Neural cell (in vitro differentiated cells): ENCODE results near the gene SCLY. TPM values are rescaled to one million over a fixed set of nuclear protein-coding genes. Genes with fewer than 3 reads are reported as not detected.
"Not testable (repeated sequence)": the region's sequence is repeated elsewhere in the genome, so short reads cannot be mapped to it uniquely, and the experiment has no call there.

Source experiments
- H2AFZ ChIP-seq: fragments of 200-600, 300-800 bp; sonication (generic), shearing (Covaris generic); 2 replicates; pipeline ENCODE4 v1.6.0; 2014; ENCODE audit warnings: low read depth, mild to moderate bottlenecking, antibody characterized with exemption, low read length, moderate library complexity
- H3F3A ChIP-seq: fragments of 200-600 bp; shearing (Covaris generic); 2 replicates; pipeline ENCODE4 v1.6.1; 2016; ENCODE audit warnings: mild to moderate bottlenecking, moderate library complexity, mixed read lengths, antibody characterized with exemption, low read length; ENCODE audit not compliant: insufficient read depth, poor library complexity, severe bottlenecking
- H3K27ac ChIP-seq: fragments of 200-600, 300-800 bp; sonication (generic), shearing (Covaris generic); 2 replicates; pipeline ENCODE4 v1.5.1; 2014; ENCODE audit warnings: mild to moderate bottlenecking, low read length, moderate library complexity
- H3K27me3 ChIP-seq: fragments of 300-800, 200-600 bp; sonication (generic), shearing (Covaris generic); 2 replicates; pipeline ENCODE4 v1.6.0; 2014; ENCODE audit warnings: mild to moderate bottlenecking, low read depth, low read length, moderate library complexity; ENCODE audit not compliant: insufficient read depth
- H3K36me3 ChIP-seq: fragments of 300-800, 200-600 bp; sonication (generic), shearing (Covaris generic); 2 replicates; pipeline ENCODE4 v1.5.1; 2014; ENCODE audit warnings: mild to moderate bottlenecking, antibody characterized with exemption, low read length, moderate library complexity; ENCODE audit not compliant: insufficient read depth
- H3K4me2 ChIP-seq: fragments of 300-800, 200-600 bp; sonication (generic), shearing (Covaris generic); 2 replicates; pipeline ENCODE4 v1.6.0; 2014; ENCODE audit warnings: mild to moderate bottlenecking, low read length
- H3K4me3 ChIP-seq: fragments of 300-800, 200-600 bp; sonication (generic), shearing (Covaris generic); 2 replicates; pipeline ENCODE4 v1.5.1; 2014; ENCODE audit warnings: mild to moderate bottlenecking, low read length, moderate library complexity
- H3K79me2 ChIP-seq: fragments of 200-600 bp; shearing (Covaris generic); replicated peaks from 2 replicates; pipeline ENCODE4 v1.6.0; 2014; ENCODE audit warnings: mild to moderate bottlenecking, low read length, moderate library complexity; ENCODE audit not compliant: insufficient read depth
- H3K9ac ChIP-seq: fragments of 300-800, 200-600 bp; sonication (generic), shearing (Covaris generic); 2 replicates; pipeline ENCODE4 v1.6.1; 2016; ENCODE audit warnings: mild to moderate bottlenecking, low read length, mixed read lengths
- H3K9me2 ChIP-seq: fragments of 200-600 bp; shearing (Covaris generic); 2 replicates; pipeline ENCODE4 v1.6.1; 2016; ENCODE audit warnings: mild to moderate bottlenecking, low read length, mixed read lengths; ENCODE audit not compliant: insufficient read depth
- H3K9me3 ChIP-seq: fragments of 200-600, 300-800 bp; sonication (generic), shearing (Covaris generic); 2 replicates; pipeline ENCODE4 v1.6.1; 2016; ENCODE audit warnings: mild to moderate bottlenecking, mixed run types, low read length, moderate library complexity, mixed read lengths
- H4K20me1 ChIP-seq: fragments of 200-600 bp; shearing (Covaris generic); 2 replicates; pipeline ENCODE4 v1.6.1; 2016; ENCODE audit warnings: mild to moderate bottlenecking, mixed run types; ENCODE audit not compliant: insufficient read depth
- CTCF ChIP-seq: fragments of 450-650 bp; IDR thresholded peaks from 2 replicates; pipeline ENCODE4 v1.5.1; 2014; ENCODE audit warnings: antibody characterized with exemption, mild to moderate bottlenecking, moderate library complexity; ENCODE audit not compliant: poor library complexity, severe bottlenecking
- EP300 ChIP-seq: fragments of 450-650 bp; conservative IDR thresholded peaks from 2 replicates; pipeline ENCODE4 v1.6.1; 2014; ENCODE audit warnings: antibody characterized with exemption, mild to moderate bottlenecking, moderate library complexity; ENCODE audit not compliant: poor library complexity, severe bottlenecking
- EZH2 ChIP-seq: fragments of 200-600, 300-800 bp; shearing (Covaris generic), sonication (generic); IDR thresholded peaks from 2 replicates; pipeline ENCODE4 v1.6.1; 2014; ENCODE audit warnings: antibody characterized with exemption, low read length, borderline replicate concordance, mild to moderate bottlenecking; ENCODE audit not compliant: insufficient read depth, poor library complexity, severe bottlenecking
- MXI1 ChIP-seq: fragments of 450-650 bp; conservative IDR thresholded peaks from 2 replicates; pipeline ENCODE4 v1.6.1; 2014; ENCODE audit warnings: antibody characterized with exemption, mild to moderate bottlenecking; ENCODE audit not compliant: poor library complexity, severe bottlenecking
- POLR2AphosphoS5 ChIP-seq: IDR thresholded peaks from 2 replicates; pipeline ENCODE4 v1.6.1; 2012
- RAD21 ChIP-seq: fragments of 450-650 bp; conservative IDR thresholded peaks from 2 replicates; pipeline ENCODE4 v1.6.1; 2014; ENCODE audit warnings: antibody characterized with exemption, mild to moderate bottlenecking, moderate library complexity
- REST ChIP-seq: IDR thresholded peaks from 2 replicates; pipeline ENCODE4 v1.6.1; 2012; ENCODE audit warnings: borderline replicate concordance
- SMC3 ChIP-seq: fragments of 450-650 bp; conservative IDR thresholded peaks from 2 replicates; pipeline ENCODE4 v1.6.1; 2014; ENCODE audit warnings: antibody characterized with exemption, mild to moderate bottlenecking, moderate library complexity; ENCODE audit not compliant: poor library complexity
- TAF1 ChIP-seq: IDR thresholded peaks from 2 replicates; pipeline ENCODE4 v1.6.1; 2012; ENCODE audit warnings: low read depth
- polyA plus RNA-seq: library from polyadenylated mRNA; depleted of rRNA; stranded (reverse); fragments of >200 nt; gene quantifications from 2 replicates; pipeline ENCODE4 v1.2.3, GENCODE V29; 2014

Gene SCLY
- polyA plus RNA-seq, 1 donor from 2014 or later: 15.9 TPM

- H3K4me3 ChIP-seq: no peak overlapping the region
- no peaks in the 10 kb centered on the region for H3K9me3 ChIP-seq
- H3K36me3 ChIP-seq: no peaks in the 10 kb centered on the region
- H2AFZ ChIP-seq: no peak overlapping the region
- no peaks in the 10 kb centered on the region for H3K27me3 ChIP-seq
- no peak overlapping the region for H3K4me2 ChIP-seq
- TF ChIP-seq EP300: no peak
- TF ChIP-seq MXI1: no peak
- no peak for TF ChIP-seq EZH2
- TF ChIP-seq CTCF: no peak
- no peak for TF ChIP-seq POLR2AphosphoS5
- no peak for TF ChIP-seq RAD21
- no peak for TF ChIP-seq TAF1
- no peak for TF ChIP-seq REST
- H3K79me2 ChIP-seq: no peaks in the 10 kb centered on the region
- H3K9me2 ChIP-seq: no peaks in the 10 kb centered on the region
- no peaks in the 10 kb centered on the region for H4K20me1 ChIP-seq
- no peak overlapping the region for H3K9ac ChIP-seq
- no peaks in the 10 kb centered on the region for H3F3A ChIP-seq
- H3K27ac ChIP-seq: no peak overlapping the region
These were observed 5.0 kb upstream of the SCLY start for GRCh38 chr2:238055841-238056240.

GRCh38 chr2:238057696-238058575 is 2.9 kb upstream of the SCLY start:
- H3K4me3 ChIP-seq, H3K36me3 ChIP-seq, H3K4me2 ChIP-seq, H3K9me3 ChIP-seq, H3K27me3 ChIP-seq, H3K9ac ChIP-seq, H2AFZ ChIP-seq, H3K27ac ChIP-seq, H4K20me1 ChIP-seq, H3F3A ChIP-seq, H3K9me2 ChIP-seq, H3K79me2 ChIP-seq: not testable (repeated sequence)

- Histone ChIP-seq H3K27me3 (no peaks in the 10 kb centered on the region), H3K79me2 (no peaks in the 10 kb centered on the region), H3K9me3 (no peaks in the 10 kb centered on the region), H3K27ac (no peak overlapping the region), H3K9me2 (no peaks in the 10 kb centered on the region), H4K20me1 (no peaks in the 10 kb centered on the region), H3K36me3 (no peaks in the 10 kb centered on the region), H3F3A (no peaks in the 10 kb centered on the region), H3K4me2 (peak overlapping the region; percentile 86), H3K4me3 (peak overlapping the region; percentile 99), H3K9ac (no peak overlapping the region), H2AFZ (no peak overlapping the region)
- TF ChIP-seq POLR2AphosphoS5 (no peak), SMC3 (no peak), MXI1 (no peak), RAD21 (no peak), EP300 (no peak), CTCF (no peak), REST (no peak), EZH2 (no peak), TAF1 (no peak)
These were observed 1.3 kb upstream of the SCLY start for GRCh38 chr2:238059505-238059904.
